Mesothelial cell of epicardium (in vitro differentiated cells): Measurements from ENCODE around the gene MARCHF10. TPM values are rescaled to one million over a fixed set of nuclear protein-coding genes. Genes with fewer than 3 reads are reported as not detected.

Experiments used
- DNase-seq, 2 experiments: peaks; one replicate each; pipeline ENCODE4 v3.0.0; 2021; ENCODE audit warnings: low spot score in 2 of 2; ENCODE audit not compliant: unreplicated experiment in 2 of 2
- H3K27ac Mint-ChIP-seq: 2 replicates; pipeline ENCODE4 v1.8.0; 2021; ENCODE audit warnings: mixed read lengths
- H3K27me3 Mint-ChIP-seq: 2 replicates; pipeline ENCODE4 v1.8.0; 2021; ENCODE audit warnings: low read depth, mixed read lengths
- H3K36me3 Mint-ChIP-seq: 2 replicates; pipeline ENCODE4 v1.8.0; 2021; ENCODE audit warnings: mixed read lengths
- H3K4me1 Mint-ChIP-seq: 2 replicates; pipeline ENCODE4 v1.8.0; 2021; ENCODE audit warnings: mixed read lengths
- H3K4me3 Mint-ChIP-seq: 2 replicates; pipeline ENCODE4 v1.8.0; 2021; ENCODE audit warnings: mild to moderate bottlenecking, moderate library complexity, mixed read lengths
- H3K9me3 Mint-ChIP-seq: 2 replicates; pipeline ENCODE4 v1.8.0; 2021; ENCODE audit warnings: mixed read lengths
- CTCF ChIP-seq: fragments of 200-600 bp; sonication (generic); IDR thresholded peaks from one replicate; pipeline ENCODE4 v1.5.0; 2021; ENCODE audit warnings: antibody characterized with exemption; ENCODE audit not compliant: unreplicated experiment
- total RNA-seq: library from RNA; stranded (reverse); gene quantifications from 3 replicates; pipeline ENCODE4 v1.2.1, GENCODE V29; 2021

The MARCHF10 gene
- total RNA-seq, 1 donor from 2014 or later = 1.1 TPM

- Mint-ChIP-seq H3K4me3 (no peak overlapping the region), H3K36me3 (no peaks in the 10 kb centered on the region), H3K27me3 (peaks cover 6% of the 10 kb centered on the region), H3K27ac (no peak overlapping the region), H3K4me1 (peaks cover 39% of the 10 kb centered on the region), H3K9me3 (no peaks in the 10 kb centered on the region)
- no peak for TF ChIP-seq CTCF
- peak in 1 of 2 experiments; percentile 26 for DNase-seq
Measured at GRCh38 chr17:62802561-62803205, 5.4 kb downstream of the MARCHF10 start.

- H3K27ac Mint-ChIP-seq = no peak overlapping the region
- no peak for TF ChIP-seq CTCF
- H3K4me3 Mint-ChIP-seq = no peak overlapping the region
- no peaks in the 10 kb centered on the region for H3K36me3 Mint-ChIP-seq
- H3K9me3 Mint-ChIP-seq = no peaks in the 10 kb centered on the region
- peaks cover 6% of the 10 kb centered on the region for H3K27me3 Mint-ChIP-seq
- peaks cover 29% of the 10 kb centered on the region for H3K4me1 Mint-ChIP-seq
- no peak for DNase-seq
Measured at GRCh38 chr17:62801553-62802114, 6.5 kb downstream of the MARCHF10 start.

GRCh38 chr17:62800585-62800984, 7.5 kb downstream of the MARCHF10 start:
- Mint-ChIP-seq H3K4me3 (no peak overlapping the region), H3K36me3 (no peaks in the 10 kb centered on the region), H3K9me3 (no peaks in the 10 kb centered on the region), H3K27me3 (peaks cover 6% of the 10 kb centered on the region), H3K27ac (peak overlapping the region; percentile 56), H3K4me1 (peaks cover 20% of the 10 kb centered on the region)
- no peak for TF ChIP-seq CTCF
- no peak for DNase-seq

GRCh38 chr17:62797959-62798358, 10.2 kb downstream of the MARCHF10 start:
- H3K4me1 Mint-ChIP-seq = peaks cover 23% of the 10 kb centered on the region
- no peak for TF ChIP-seq CTCF
- H3K4me3 Mint-ChIP-seq = no peak overlapping the region
- no peaks in the 10 kb centered on the region for H3K36me3 Mint-ChIP-seq
- H3K9me3 Mint-ChIP-seq = peaks cover 5% of the 10 kb centered on the region
- DNase-seq = no peak
- peaks cover 6% of the 10 kb centered on the region for H3K27me3 Mint-ChIP-seq
- H3K27ac Mint-ChIP-seq = no peak overlapping the region

- Mint-ChIP-seq H3K4me3 (no peak overlapping the region), H3K27ac (no peak overlapping the region), H3K27me3 (peaks cover 4% of the 10 kb centered on the region), H3K9me3 (peaks cover 5% of the 10 kb centered on the region), H3K4me1 (peaks cover 25% of the 10 kb centered on the region), H3K36me3 (no peaks in the 10 kb centered on the region)
- TF ChIP-seq CTCF = no peak
- DNase-seq = no peak
Measured at GRCh38 chr17:62796291-62796690, 11.8 kb downstream of the MARCHF10 start.
